Middle frontal gyrus (tissue), 1 donor: Measurements from ENCODE around the gene HPDL.
"Not testable (repeated sequence)": the region's sequence is repeated elsewhere in the genome, so short reads cannot be mapped to it uniquely, and the experiment has no call there.

Experiments used
- DNase-seq: peaks from one replicate; pipeline ENCODE4 v3.0.0-alpha.2; 2015; ENCODE audit warnings: low spot score; ENCODE audit errors: extremely low spot score

Gene HPDL

DNA sequence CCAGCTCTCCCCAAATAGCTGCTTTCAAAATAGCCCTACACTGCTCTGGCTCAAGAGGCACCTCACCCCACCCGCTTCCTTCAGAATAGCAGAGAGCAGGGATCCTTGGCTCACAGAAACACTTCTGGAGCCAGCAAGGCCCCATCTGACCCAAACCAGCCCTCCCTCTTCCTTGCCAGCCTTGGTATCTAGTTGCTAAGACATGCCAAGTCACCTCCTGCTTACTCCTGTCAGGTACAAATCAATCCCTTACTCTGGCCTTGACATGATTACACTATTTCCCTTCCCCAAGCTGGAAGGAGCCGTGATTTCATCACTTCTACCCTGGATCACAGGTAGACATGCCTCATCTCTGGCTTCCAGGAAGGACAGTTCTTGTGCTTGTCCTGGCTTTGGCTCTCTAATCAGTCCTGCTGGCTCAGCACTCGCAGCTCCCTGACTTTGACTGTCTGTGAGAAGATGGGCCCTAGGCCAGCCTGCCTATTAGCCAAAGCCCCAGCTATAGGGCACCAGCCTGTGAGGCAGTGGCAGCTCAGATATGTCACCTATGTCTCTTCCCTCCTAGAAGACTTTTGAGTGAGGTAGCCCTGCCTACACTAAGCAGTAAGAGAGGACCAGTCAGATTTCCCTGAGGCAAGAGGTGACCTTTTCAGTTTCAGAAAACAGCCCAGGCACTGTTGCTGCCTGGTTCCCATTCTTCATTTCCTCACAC is 22.4 kb downstream of the HPDL start:
- DNase-seq: no peak

DNA sequence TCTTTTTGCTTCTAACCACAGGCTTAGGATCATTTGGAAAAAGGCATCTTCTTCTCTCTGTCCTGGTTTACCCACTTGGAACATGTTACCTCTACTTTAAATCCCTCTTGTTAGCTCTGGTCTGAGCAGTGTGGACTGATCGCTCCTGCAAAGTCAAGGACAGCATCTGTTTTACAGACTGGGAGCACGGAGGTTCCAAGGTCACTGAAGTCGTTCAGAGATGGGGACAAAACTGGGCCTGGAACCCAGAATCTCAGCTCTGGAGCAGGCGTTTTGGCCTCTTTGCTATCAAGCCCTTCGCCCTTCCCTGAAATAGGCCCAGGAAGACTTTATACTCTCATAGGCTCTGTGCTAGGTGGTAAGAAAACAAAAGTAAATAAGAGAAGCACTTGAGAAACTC is 24.8 kb downstream of the HPDL start:
- no peak for DNase-seq

GRCh38 chr1:45353685-45354084 is 27.0 kb downstream of the HPDL start:
- DNase-seq: no peak

GRCh38 chr1:45354838-45355237 is 28.1 kb downstream of the HPDL start:
- no peak for DNase-seq

- DNase-seq: no peak
These were observed 29.0 kb downstream of the HPDL start for GRCh38 chr1:45355683-45356082.

DNA sequence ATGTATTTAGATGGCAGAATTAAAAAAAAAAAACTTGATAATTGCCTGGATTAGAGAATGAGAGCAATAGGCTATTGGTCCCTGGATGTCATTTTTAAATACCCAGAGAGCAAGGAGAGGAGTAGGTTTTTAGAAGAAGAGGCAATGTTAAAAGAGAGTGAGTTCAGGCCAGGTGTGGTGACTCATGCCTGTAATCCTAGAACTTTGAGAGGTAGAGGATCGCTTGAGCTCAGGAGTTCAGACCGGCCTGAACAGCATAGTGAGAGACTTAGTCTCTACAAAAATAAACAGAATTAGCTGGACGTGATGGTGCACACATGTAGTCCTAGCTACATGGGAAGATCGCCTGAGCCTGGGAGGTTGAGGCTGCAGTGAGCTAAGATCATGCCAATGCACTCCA is 29.5 kb downstream of the HPDL start:
- DNase-seq: no peak

GRCh38 chr1:45359882-45360513 is 33.3 kb downstream of the HPDL start:
- peak; percentile 66 for DNase-seq

DNA sequence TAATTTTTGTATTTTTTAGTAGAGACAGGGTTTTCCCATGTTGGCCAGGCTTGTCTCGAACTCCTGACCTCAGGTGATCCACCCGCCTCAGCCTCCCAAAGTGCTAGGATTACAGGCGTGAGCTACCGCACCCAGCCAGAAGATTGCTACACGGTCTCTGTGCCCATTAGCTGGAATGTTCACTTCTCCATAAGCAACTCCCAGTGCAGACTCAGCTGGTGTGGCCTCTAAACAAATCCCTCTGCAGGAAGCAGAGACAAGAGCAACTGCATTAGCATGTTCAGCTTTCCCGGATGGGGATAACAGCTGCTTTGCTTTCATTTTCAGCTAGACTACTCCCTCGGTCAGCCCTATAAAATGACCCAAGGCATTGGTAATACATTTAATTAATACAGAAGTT is 34.3 kb downstream of the HPDL start:
- not testable (repeated sequence) for DNase-seq

DNA sequence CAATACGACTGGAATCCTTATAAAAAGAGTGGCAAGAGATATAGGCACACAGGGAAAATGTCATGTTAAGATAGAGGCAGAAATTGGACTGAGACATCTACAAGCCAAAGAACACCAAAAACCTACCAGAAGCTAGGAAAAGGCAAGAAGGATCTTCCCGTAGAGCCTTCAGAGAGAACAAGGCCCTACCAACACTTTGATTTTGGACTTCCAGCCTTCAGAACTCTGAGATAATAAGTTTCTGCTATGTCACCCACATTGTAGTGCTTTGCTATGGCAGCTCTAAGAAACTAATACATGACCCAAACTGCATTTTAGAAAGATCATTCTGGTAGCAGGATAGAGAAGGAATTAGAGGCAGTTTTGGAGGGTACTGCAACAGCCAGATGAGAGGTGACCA is 37.6 kb downstream of the HPDL start:
- DNase-seq: no peak

DNA sequence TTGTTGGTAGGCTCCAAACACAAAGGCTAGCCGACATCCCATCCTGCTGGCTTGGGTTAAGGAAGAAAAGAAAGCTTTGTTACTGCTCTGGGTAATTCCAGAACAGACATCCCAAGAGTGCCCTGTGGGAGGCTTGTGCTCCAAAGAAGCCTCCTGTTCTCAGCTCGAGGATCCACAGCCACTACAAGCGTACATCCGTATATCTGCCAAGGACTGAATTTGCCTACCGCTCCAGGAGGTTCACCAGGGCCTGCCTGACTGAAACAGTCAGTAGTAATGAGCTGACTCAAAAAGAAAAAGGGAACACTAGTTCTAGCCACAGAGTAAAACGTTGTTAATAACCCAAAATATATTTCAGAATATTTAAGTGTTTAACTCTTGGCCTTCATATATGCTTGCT is 38.4 kb downstream of the HPDL start:
- no peak for DNase-seq

DNA sequence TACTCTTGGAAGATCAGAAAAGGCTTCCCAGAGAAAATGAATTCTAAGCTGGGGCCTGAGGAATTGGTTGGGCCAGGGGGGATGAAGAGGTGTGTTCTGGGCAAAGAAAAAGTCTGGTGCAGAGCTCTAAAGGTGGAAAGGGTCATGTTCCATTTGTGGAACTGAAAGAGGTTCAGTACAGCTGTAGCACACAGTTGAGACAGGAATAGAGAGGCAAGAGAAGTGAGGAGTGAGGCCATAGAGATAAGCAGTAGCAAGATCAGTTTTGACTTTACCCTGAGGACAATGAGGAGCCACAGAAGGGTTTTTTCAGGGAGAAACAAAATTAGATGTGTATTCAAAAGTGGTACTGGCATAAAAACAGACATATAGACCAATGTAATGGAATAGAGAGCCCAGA is 43.9 kb downstream of the HPDL start:
- no peak for DNase-seq

- DNase-seq: no peak
These were observed 46.9 kb downstream of the HPDL start for GRCh38 chr1:45373573-45373972.

GRCh38 chr1:45375104-45376090 is 48.7 kb downstream of the HPDL start:
- DNase-seq: no peak

- DNase-seq: no peak
These were observed 51.5 kb downstream of the HPDL start for GRCh38 chr1:45378184-45378583.
